Brain microvascular endothelial cell (primary cell): Measurements from ENCODE around the gene DOCK1.
"Not testable (repeated sequence)": the region's sequence is repeated elsewhere in the genome, so short reads cannot be mapped to it uniquely, and the experiment has no call there.

Experiments used
- DNase-seq: peaks from one replicate; pipeline ENCODE4 v3.0.0-alpha.2; 2020
- H3K27ac ChIP-seq: fragments of 250-450 bp; sonication (Bioruptor Pico); 2 replicates; pipeline ENCODE4 v1.5.1; 2020; ENCODE audit warnings: mild to moderate bottlenecking, moderate library complexity
- H3K27me3 ChIP-seq: fragments of 250-450 bp; sonication (Bioruptor Pico); replicated peaks from 2 replicates; pipeline ENCODE4 v1.5.1; 2020; ENCODE audit warnings: mild to moderate bottlenecking
- H3K36me3 ChIP-seq: fragments of 250-450 bp; sonication (Bioruptor Pico); replicated peaks from 2 replicates; pipeline ENCODE4 v1.5.1; 2020; ENCODE audit warnings: mild to moderate bottlenecking
- H3K4me3 ChIP-seq: 2 replicates; pipeline ENCODE4 v1.5.1; 2011; ENCODE audit warnings: low read depth, mild to moderate bottlenecking, control low read depth, low read length, moderate library complexity
- in situ Hi-C: cut with HindIII; loops from 2 replicates; pipeline ENCODE4 v1.10.0; 2017; ENCODE audit warnings: low sequenced_read_pairs, low pct_ligation_motif_present
- TF ChIP-seq, protein P1 (sequence below): IDR thresholded peaks from 2 replicates; pipeline ENCODE4 v1.5.1; 2011; ENCODE audit warnings: low read depth, mild to moderate bottlenecking, moderate library complexity, low read length, control low read depth, inconsistent platforms; ENCODE audit errors: missing control alignments

The DOCK1 gene

DNA sequence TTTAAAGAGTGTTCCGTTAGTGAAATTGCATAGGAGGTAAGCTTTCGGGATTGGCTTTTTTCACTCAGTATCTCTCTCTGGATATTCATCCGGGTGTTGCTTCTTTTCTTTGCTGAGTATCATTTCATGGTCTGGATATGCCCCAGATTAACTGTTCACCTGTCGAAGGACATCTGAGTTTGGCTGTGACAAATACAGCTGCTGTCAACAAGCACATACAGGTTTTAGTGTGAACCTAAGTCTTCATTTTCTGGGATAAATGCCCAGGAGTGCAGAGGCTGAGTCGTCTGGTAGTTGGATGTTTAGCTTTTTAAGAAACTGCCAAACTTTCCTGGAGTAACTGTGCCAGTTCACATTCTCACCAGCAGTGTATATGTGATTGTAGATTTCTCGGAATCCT, 5.6 kb downstream of the DOCK1 start:
- Histone ChIP-seq H3K27me3 (no peaks in the 10 kb centered on the region), H3K36me3 (no peaks in the 10 kb centered on the region), H3K27ac (no peak overlapping the region), H3K4me3 (no peak overlapping the region)
- TF ChIP-seq, protein P1, sequence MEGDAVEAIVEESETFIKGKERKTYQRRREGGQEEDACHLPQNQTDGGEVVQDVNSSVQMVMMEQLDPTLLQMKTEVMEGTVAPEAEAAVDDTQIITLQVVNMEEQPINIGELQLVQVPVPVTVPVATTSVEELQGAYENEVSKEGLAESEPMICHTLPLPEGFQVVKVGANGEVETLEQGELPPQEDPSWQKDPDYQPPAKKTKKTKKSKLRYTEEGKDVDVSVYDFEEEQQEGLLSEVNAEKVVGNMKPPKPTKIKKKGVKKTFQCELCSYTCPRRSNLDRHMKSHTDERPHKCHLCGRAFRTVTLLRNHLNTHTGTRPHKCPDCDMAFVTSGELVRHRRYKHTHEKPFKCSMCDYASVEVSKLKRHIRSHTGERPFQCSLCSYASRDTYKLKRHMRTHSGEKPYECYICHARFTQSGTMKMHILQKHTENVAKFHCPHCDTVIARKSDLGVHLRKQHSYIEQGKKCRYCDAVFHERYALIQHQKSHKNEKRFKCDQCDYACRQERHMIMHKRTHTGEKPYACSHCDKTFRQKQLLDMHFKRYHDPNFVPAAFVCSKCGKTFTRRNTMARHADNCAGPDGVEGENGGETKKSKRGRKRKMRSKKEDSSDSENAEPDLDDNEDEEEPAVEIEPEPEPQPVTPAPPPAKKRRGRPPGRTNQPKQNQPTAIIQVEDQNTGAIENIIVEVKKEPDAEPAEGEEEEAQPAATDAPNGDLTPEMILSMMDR, result no peak
- DNase-seq, result no peak
- in situ Hi-C loops, result no loop called here

DNA sequence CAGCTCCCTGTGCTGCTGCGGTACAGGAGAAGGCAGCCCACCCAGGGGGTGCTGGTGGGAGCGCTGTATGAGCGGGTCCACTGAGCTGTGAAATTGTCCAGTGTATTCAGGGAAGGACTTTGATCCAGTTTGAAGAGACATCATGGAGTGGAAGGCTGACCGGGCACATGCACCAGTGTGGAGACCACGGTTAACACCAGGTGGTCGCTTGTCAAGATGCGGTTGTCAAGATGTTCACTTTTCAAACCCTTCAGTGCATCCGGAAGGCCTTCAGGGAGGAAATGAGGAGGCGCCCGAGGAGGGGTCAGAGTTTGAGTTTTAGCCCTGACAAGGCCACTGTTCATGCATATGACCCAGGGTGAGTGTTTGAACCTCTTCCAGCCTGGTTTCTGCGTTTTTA, 6.1 kb downstream of the DOCK1 start:
- Histone ChIP-seq H3K27ac (no peak overlapping the region), H3K4me3 (no peak overlapping the region), H3K27me3 (no peaks in the 10 kb centered on the region), H3K36me3 (no peaks in the 10 kb centered on the region)
- in situ Hi-C loops, result no loop called here
- TF ChIP-seq, protein P1, result no peak
- no peak for DNase-seq

DNA sequence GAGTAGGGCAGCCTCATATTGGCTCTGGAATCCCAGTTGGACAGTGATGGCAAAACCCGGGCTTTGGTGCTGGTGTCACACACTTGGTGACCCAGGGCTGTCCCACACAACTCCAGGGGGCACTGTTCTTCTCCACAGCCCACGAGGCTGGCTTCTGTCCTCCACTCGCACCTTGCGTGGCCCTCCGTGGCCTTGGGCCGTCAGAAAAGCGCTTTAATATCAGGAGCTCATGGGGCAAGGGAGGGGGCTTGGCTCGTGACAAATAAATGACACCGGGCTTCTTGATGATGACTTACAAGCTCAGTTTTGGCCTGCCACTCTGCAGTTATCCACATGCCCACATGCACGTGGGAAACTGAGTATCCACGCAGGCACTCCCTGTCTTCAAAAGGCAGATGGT, 8.1 kb downstream of the DOCK1 start:
- Histone ChIP-seq H3K36me3 (no peaks in the 10 kb centered on the region), H3K27ac (no peak overlapping the region), H3K27me3 (no peaks in the 10 kb centered on the region), H3K4me3 (no peak overlapping the region)
- no peak for DNase-seq
- TF ChIP-seq, protein P1, result no peak
- in situ Hi-C loops, result no loop called here

DNA sequence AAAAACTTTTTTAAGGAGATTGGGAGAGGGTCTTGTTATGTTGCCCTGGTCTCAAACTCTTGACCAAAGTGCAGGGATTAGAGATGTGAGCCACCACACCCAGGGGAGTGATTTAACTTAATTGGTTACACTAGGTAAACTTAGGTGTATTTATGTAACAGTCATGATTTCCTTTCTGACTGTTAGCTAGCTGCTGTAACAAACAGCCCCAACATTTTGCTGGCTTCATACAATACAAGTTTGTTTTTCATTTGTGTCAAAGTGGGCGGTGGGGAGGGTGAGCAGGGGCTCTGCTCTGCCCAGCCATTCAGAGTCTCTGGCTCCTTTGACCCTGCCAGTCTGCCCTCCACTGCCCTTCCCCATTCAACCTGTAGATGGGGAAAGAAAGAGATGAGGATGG, 9.3 kb downstream of the DOCK1 start:
- Histone ChIP-seq H3K36me3 (no peaks in the 10 kb centered on the region), H3K27me3 (no peaks in the 10 kb centered on the region), H3K27ac (no peak overlapping the region), H3K4me3 (no peak overlapping the region)
- TF ChIP-seq, protein P1, result peak; percentile 5
- in situ Hi-C loops, result no loop called here
- DNase-seq, result no peak

DNA sequence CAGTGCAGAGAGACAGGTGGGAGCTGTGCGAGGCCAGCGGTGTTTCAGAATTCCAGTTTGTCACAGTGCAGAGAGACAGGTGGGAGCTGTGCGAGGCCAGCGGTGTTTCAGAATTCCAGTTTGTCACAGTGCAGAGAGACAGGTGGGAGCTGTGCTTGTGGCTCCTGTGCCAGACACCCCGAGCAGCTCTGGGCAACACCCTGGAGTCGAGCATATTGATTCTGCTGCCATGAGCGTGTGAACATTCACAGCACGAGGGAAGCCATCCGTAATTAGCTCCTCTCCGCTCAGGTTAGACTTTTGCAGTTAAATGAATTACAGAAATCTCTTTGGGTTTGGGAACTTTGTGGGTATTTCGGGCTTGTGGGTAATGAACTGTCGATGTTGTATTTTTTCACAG, 11.7 kb downstream of the DOCK1 start:
- H3K27ac ChIP-seq, H3K36me3 ChIP-seq, DNase-seq, H3K4me3 ChIP-seq, in situ Hi-C loops, H3K27me3 ChIP-seq: not testable (repeated sequence)

DNA sequence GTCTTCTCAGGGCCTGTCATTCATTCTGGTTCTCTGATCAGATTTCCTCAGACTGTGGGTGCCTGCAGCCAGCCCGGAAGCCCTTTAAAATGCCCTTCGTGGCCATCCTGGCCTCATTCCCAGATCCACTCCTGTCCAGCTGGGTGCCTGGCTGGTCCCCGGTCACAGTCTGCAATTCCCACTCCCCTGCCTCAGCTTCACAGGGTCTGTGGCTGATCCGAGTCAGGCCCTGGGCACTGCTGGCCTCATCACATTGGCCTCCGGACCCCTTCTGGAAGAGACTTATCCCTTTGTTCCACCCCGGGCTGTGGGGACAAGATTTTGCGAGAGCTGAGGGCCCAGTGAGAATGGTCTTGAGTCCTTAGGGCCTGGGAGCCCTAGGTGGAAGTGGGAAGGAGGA, 12.1 kb downstream of the DOCK1 start:
- H3K27me3 ChIP-seq, result no peaks in the 10 kb centered on the region
- no peak overlapping the region for H3K4me3 ChIP-seq
- in situ Hi-C loops, result no loop called here
- DNase-seq, result no peak
- H3K36me3 ChIP-seq, result no peaks in the 10 kb centered on the region
- TF ChIP-seq, protein P1, result no peak
- no peak overlapping the region for H3K27ac ChIP-seq
